B cell (primary cell): ENCODE data around the gene BEND5. TPM values are rescaled to one million over a fixed set of nuclear protein-coding genes. Genes with fewer than 3 reads are reported as not detected.

Experiments
- ATAC-seq: fragments of 200-7000 bp; cut with Tn5 transposase; one replicate; pipeline ENCODE4 v1.10.0; 2021; ENCODE audit warnings: low read depth, mild to moderate bottlenecking, moderate number of reproducible peaks, moderate library complexity
- CTCF ChIA-PET: fragments of 350-600 bp; sonication (Branson Sonifier 250); formaldehyde crosslinking; loops from one replicate; lab custom pipeline; 2021; ENCODE audit warnings: antibody characterized with exemption, inconsistent platforms; lab: Charles Lee
- POLR2A ChIA-PET: fragments of 350-600 bp; sonication (Branson Sonifier 250); formaldehyde crosslinking; loops from one replicate; lab custom pipeline; 2021; ENCODE audit warnings: antibody characterized with exemption; lab: Charles Lee
- DNase-seq: peaks from one replicate; pipeline ENCODE4 v3.0.0; 2013
- H2AFZ ChIP-seq: 2 replicates; pipeline ENCODE4 v1.6.1; 2012; ENCODE audit warnings: mild to moderate bottlenecking, low read depth, low read length; ENCODE audit not compliant: insufficient read depth, poor library complexity, severe bottlenecking
- H3K27ac ChIP-seq, 2 donors: 1 replicate in 1 of 2; 2 replicates in 1 of 2; pipeline ENCODE4 v1.5.1; 2012 to 2013; ENCODE audit warnings: low read length in 2 of 2, mild to moderate bottlenecking in 2 of 2, moderate library complexity in 1 of 2
- H3K27me3 ChIP-seq, 4 experiments: fragments of 200-600 bp in 1 of 4; sonication (generic) in 1 of 4; replicated peaks in 1 of 4; 1 replicate in 2 of 4; 2 replicates in 2 of 4; pipeline versions ENCODE4 v1.6.1 to v1.7.0; 2013 to 2016; ENCODE audit warnings: low read length in 3 of 4, mild to moderate bottlenecking in 2 of 4, mixed read lengths in 1 of 4, moderate library complexity in 1 of 4; ENCODE audit not compliant: insufficient read depth in 4 of 4, control insufficient read depth in 3 of 4; ENCODE audit errors: control extremely low read depth in 1 of 4
- H3K36me3 ChIP-seq, 2 experiments: replicated peaks in 1 of 2; 1 replicate in 1 of 2; 2 replicates in 1 of 2; pipeline versions ENCODE4 v1.6.1 to v1.7.1; 2013; ENCODE audit warnings: low read length in 1 of 2; ENCODE audit not compliant: insufficient read depth in 2 of 2, control insufficient read depth in 1 of 2; ENCODE audit errors: control extremely low read depth in 1 of 2, extremely low read depth in 1 of 2
- H3K4me1 ChIP-seq, 2 donors: fragments of 200-600 bp in 1 of 2; sonication (generic) in 1 of 2; 1 replicate in 1 of 2; 2 replicates in 1 of 2; pipeline versions ENCODE4 v1.5.1 to v1.6.1; 2013 to 2017; ENCODE audit warnings: low read length in 2 of 2; ENCODE audit not compliant: control insufficient read depth in 2 of 2, insufficient read depth in 2 of 2
- H3K4me2 ChIP-seq: replicated peaks from 2 replicates; pipeline ENCODE3; 2012; ENCODE audit warnings: mild to moderate bottlenecking, low read depth, low read length; ENCODE audit not compliant: poor library complexity, severe bottlenecking
- H3K4me3 ChIP-seq, 5 experiments: fragments of 200-600 bp in 1 of 5; sonication (generic) in 1 of 5; 1 replicate in 3 of 5; 2 replicates in 2 of 5; pipeline versions ENCODE4 v1.5.1 to v1.7.0; 2011 to 2016; ENCODE audit warnings: low read length in 4 of 5, mild to moderate bottlenecking in 4 of 5, low read depth in 2 of 5, control low read depth in 1 of 5, moderate library complexity in 1 of 5; ENCODE audit not compliant: insufficient read depth in 1 of 5; ENCODE audit errors: control extremely low read depth in 1 of 5, extremely low read depth in 1 of 5
- H3K79me2 ChIP-seq: fragments of 200-600 bp; sonication (generic); one replicate; pipeline ENCODE4 v1.6.0; 2016; ENCODE audit warnings: low read length; ENCODE audit not compliant: control insufficient read depth, insufficient read depth
- H3K9ac ChIP-seq: fragments of 200-600 bp; sonication (generic); 2 replicates; pipeline ENCODE4 v1.6.1; 2017; ENCODE audit warnings: mild to moderate bottlenecking, low read length, moderate library complexity
- H3K9me3 ChIP-seq, 3 donors: one replicate each; pipeline versions ENCODE4 v1.6.1 to v1.7.1; 2013; ENCODE audit warnings: low read length in 2 of 3; ENCODE audit not compliant: control insufficient read depth in 2 of 3, insufficient read depth in 1 of 3; ENCODE audit errors: control extremely low read depth in 1 of 3
- H4K20me1 ChIP-seq: 2 replicates; pipeline ENCODE4 v1.6.0; 2012; ENCODE audit warnings: mild to moderate bottlenecking, low read length; ENCODE audit not compliant: insufficient read depth, control insufficient read depth, poor library complexity, severe bottlenecking
- H3K27ac Mint-ChIP-seq: one replicate; pipeline ENCODE4 v1.8.0; 2021; ENCODE audit warnings: mixed read lengths
- H3K27me3 Mint-ChIP-seq: one replicate; pipeline ENCODE4 v1.8.0; 2021; ENCODE audit warnings: mixed read lengths
- H3K4me1 Mint-ChIP-seq: one replicate; pipeline ENCODE4 v1.8.0; 2021; ENCODE audit warnings: mixed read lengths
- H3K4me3 Mint-ChIP-seq: one replicate; pipeline ENCODE4 v1.8.0; 2021; ENCODE audit warnings: mixed read lengths
- H3K9me3 Mint-ChIP-seq: one replicate; pipeline ENCODE4 v1.8.0; 2022; ENCODE audit warnings: mixed read lengths; ENCODE audit not compliant: insufficient read depth
- EZH2 ChIP-seq: IDR thresholded peaks from 2 replicates; pipeline ENCODE4 v1.6.1; 2012; ENCODE audit warnings: borderline replicate concordance, low read depth, mild to moderate bottlenecking, moderate library complexity, low read length; ENCODE audit not compliant: insufficient read depth, poor library complexity, severe bottlenecking
- WGBS: methylation state at CpG from one replicate; pipeline ENCODE4 v1.1.5; 2013; ENCODE audit warnings: missing lambda C conversion rate; ENCODE audit not compliant: insufficient coverage; 5-methylcytosine and 5-hydroxymethylcytosine counted together
- intact Hi-C: fragments of 100-400 bp; cut with micrococcal nuclease; formaldehyde crosslinking; loops from one replicate; pipeline ENCODE4 v1.10.0; 2022
- polyA plus RNA-seq: library from polyadenylated mRNA; depleted of rRNA; stranded (reverse); fragments of >200 nt; gene quantifications from 2 replicates; pipeline ENCODE4 v1.2.3, GENCODE V29; 2012
- total RNA-seq, 2 donors: library from RNA; stranded (reverse); fragments of 120-200 nt in 1 of 2; gene quantifications; 1 replicate in 1 of 2; 2 replicates in 1 of 2; pipeline versions ENCODE4 v1.2.3 to v1.2.4, GENCODE V29; 2013 to 2022
- TF ChIP-seq, protein P1 (sequence below): fragments of 200-600 bp; IDR thresholded peaks from one replicate; pipeline ENCODE4 v1.8.0; 2022; ENCODE audit warnings: antibody characterized with exemption, mild to moderate bottlenecking

Gene BEND5
- total and polyA plus RNA-seq, 2 donors (not counting 1 experiment from before 2014, with no cell fraction given): 19.5 to 19.7 TPM

DNA sequence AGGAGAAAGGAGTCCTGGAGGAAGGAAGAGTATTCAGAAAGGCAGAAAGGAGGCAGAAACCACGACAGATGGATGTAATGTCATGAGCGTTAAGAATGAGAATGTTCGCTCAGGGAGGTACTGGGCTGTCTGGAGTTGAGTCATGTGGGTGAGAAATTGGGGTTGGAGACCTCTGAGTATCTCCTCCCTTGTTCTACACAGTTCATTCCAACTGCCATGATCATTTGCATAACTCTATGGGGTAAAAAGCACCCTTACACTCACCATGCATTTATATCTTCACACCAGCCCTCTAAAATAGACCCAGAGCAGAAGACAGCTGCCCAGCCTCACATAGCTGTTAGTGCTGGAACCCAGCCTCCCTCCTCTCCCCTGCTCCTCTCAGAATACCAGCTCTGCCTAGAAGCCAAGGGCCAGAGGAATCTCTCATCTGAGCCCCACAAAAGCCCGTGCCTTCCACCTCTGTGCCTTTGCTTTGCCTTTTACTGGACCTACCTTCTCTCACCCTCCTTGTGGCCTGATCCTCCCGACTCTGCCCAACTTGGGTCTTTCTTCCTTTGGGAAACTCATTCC is 85.2 kb downstream of the BEND5 start:
- Histone ChIP-seq H3K36me3 (no peaks in the 10 kb centered on the region), H3K9me3 (no peaks in the 10 kb centered on the region), H4K20me1 (no peaks in the 10 kb centered on the region), H2AFZ (no peak overlapping the region), H3K4me2 (no peak overlapping the region), H3K27ac (no peak overlapping the region), H3K27me3 (no peaks in the 10 kb centered on the region), H3K4me1 (no peaks in the 10 kb centered on the region), H3K9ac (no peak overlapping the region), H3K79me2 (no peaks in the 10 kb centered on the region), H3K4me3 (no peak overlapping the region)
- WGBS: 65% methylated on average over 4 of the region's 5 CpGs
- DNase-seq (no peak), ATAC-seq (no peak)
- ChIA-PET CTCF (interaction anchor here (1.5 kb wide), 1 partner anchor 126 kb away, joined by 3 read pairs; no protein-coding TSS in a partner anchor), POLR2A (no interaction called here)
- H3K4me1 Mint-ChIP-seq: peaks cover 2% of the 10 kb centered on the region
- intact Hi-C loops: no loop called here
- no peaks in the 10 kb centered on the region for H3K9me3 Mint-ChIP-seq
- no peak for TF ChIP-seq EZH2
- TF ChIP-seq, protein P1, sequence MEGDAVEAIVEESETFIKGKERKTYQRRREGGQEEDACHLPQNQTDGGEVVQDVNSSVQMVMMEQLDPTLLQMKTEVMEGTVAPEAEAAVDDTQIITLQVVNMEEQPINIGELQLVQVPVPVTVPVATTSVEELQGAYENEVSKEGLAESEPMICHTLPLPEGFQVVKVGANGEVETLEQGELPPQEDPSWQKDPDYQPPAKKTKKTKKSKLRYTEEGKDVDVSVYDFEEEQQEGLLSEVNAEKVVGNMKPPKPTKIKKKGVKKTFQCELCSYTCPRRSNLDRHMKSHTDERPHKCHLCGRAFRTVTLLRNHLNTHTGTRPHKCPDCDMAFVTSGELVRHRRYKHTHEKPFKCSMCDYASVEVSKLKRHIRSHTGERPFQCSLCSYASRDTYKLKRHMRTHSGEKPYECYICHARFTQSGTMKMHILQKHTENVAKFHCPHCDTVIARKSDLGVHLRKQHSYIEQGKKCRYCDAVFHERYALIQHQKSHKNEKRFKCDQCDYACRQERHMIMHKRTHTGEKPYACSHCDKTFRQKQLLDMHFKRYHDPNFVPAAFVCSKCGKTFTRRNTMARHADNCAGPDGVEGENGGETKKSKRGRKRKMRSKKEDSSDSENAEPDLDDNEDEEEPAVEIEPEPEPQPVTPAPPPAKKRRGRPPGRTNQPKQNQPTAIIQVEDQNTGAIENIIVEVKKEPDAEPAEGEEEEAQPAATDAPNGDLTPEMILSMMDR: no peak
- no peak overlapping the region for H3K4me3 Mint-ChIP-seq
- H3K27ac Mint-ChIP-seq: no peak overlapping the region
- peaks cover 8% of the 10 kb centered on the region for H3K27me3 Mint-ChIP-seq

DNA sequence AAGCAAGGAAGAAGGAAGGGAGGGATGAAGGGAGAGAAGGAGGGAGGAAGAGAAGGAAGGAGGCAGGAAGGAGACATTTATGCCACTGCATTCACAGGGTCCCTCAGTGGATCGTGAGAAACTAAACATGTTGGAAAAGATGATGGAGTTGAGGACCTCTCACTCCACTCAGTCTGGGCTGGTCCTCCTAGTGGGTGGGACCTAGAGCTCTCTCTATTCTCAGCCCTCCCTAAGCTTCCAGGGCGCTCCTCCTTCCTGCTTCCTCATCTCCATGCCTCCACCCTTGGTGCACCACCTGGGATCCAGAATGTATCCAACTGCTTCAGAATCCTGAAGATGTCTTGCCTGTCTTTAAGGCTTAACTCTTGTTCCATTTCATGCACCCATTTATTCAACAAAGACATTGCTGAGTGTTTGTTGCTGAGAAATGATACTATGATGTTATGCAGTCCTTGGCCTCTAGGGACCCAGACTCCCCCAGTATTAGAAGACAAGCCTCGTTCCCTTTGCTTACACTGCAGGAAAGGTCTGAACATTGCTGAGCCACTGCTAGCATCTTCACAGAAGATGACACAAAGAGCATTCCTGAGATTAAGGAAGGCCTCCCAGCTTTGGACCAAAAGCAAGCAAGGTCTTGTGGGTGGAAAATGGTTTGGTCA is 88.5 kb downstream of the BEND5 start:
- DNase-seq (no peak), ATAC-seq (no peak)
- Histone ChIP-seq H3K36me3 (no peaks in the 10 kb centered on the region), H3K27me3 (no peaks in the 10 kb centered on the region), H3K27ac (no peak overlapping the region), H3K4me1 (no peaks in the 10 kb centered on the region), H3K4me3 (no peak overlapping the region), H4K20me1 (no peaks in the 10 kb centered on the region), H3K4me2 (no peak overlapping the region), H3K9me3 (no peaks in the 10 kb centered on the region), H3K79me2 (no peaks in the 10 kb centered on the region), H3K9ac (no peak overlapping the region), H2AFZ (no peak overlapping the region)
- POLR2A ChIA-PET: no interaction called here
- TF ChIP-seq, protein P1: peak; percentile 41
- TF ChIP-seq EZH2: no peak
- CTCF ChIA-PET: interaction anchor here (1.8 to 3.2 kb wide), 3 partner anchors 8 to 129 kb away, joined by 5 to 16 read pairs (median 6); no protein-coding TSS in a partner anchor
- Mint-ChIP-seq H3K27me3 (peaks cover 5% of the 10 kb centered on the region), H3K9me3 (no peaks in the 10 kb centered on the region), H3K4me3 (no peak overlapping the region), H3K27ac (no peak overlapping the region), H3K4me1 (peaks cover 2% of the 10 kb centered on the region)
- intact Hi-C loops: no loop called here
- WGBS: 57% methylated on average over 3 of the region's 3 CpGs
